ENCODE measurements around the gene COL6A3.

DNA sequence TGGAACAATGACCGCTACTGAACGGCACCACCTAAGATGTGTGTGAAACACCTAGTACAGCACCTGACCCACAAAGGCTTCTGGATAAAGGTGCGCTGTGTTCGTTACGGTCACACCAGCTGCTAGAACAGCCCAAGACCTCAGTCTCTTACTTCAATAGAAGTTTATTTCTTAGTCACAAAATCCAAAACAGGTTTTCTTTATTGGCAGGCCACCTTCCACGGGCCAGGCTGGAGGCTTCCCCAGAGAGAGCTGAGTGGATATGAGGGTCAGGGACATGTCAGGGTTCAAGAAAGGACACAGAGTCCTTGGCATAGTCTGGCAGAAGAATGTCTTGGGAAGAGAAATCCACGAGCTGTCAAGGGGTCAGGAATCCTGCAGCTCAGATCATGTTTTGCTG lies 92.2 kb downstream of the COL6A3 start:
- TF ChIP-seq, protein P1, sequence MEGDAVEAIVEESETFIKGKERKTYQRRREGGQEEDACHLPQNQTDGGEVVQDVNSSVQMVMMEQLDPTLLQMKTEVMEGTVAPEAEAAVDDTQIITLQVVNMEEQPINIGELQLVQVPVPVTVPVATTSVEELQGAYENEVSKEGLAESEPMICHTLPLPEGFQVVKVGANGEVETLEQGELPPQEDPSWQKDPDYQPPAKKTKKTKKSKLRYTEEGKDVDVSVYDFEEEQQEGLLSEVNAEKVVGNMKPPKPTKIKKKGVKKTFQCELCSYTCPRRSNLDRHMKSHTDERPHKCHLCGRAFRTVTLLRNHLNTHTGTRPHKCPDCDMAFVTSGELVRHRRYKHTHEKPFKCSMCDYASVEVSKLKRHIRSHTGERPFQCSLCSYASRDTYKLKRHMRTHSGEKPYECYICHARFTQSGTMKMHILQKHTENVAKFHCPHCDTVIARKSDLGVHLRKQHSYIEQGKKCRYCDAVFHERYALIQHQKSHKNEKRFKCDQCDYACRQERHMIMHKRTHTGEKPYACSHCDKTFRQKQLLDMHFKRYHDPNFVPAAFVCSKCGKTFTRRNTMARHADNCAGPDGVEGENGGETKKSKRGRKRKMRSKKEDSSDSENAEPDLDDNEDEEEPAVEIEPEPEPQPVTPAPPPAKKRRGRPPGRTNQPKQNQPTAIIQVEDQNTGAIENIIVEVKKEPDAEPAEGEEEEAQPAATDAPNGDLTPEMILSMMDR (IDR thresholded peaks at IDR 0.05), result no peak
- no peak for TF ChIP-seq POLR2A (IDR thresholded peaks at IDR 0.05)
- TF ChIP-seq POLR2AphosphoS5 (IDR thresholded peaks at IDR 0.05), result no peak
